Ascending aorta (tissue), 2 donors: Measurements from ENCODE around the gene LZTS2. TPM values are rescaled to one million over a fixed set of nuclear protein-coding genes. Genes with fewer than 3 reads are reported as not detected.

Experiments used
- DNase-seq, 2 donors: peaks; one replicate each; pipeline ENCODE4 v3.0.0-alpha.2; 2019; ENCODE audit warnings: low spot score in 2 of 2
- H3K27ac ChIP-seq, 2 donors: fragments of 200-600 bp; sonication (generic); one replicate each; pipeline ENCODE4 v1.5.1; 2016 to 2017; ENCODE audit warnings: mild to moderate bottlenecking in 1 of 2
- H3K27me3 ChIP-seq: fragments of 200-600 bp; sonication (generic); one replicate; pipeline ENCODE4 v1.5.1; 2017
- H3K36me3 ChIP-seq, 2 donors: fragments of 200-600 bp; sonication (generic); one replicate each; pipeline ENCODE4 v1.5.1; 2016
- H3K4me1 ChIP-seq, 2 donors: fragments of 200-600 bp; sonication (generic); one replicate each; pipeline ENCODE4 v1.5.1; 2016 to 2017; ENCODE audit warnings: mild to moderate bottlenecking in 1 of 2
- H3K4me3 ChIP-seq, 2 donors: fragments of 200-600 bp; sonication (generic); one replicate each; pipeline ENCODE4 v1.5.1; 2016 to 2017; ENCODE audit warnings: mild to moderate bottlenecking in 1 of 2
- H3K9me3 ChIP-seq, 2 donors: fragments of 200-600 bp; sonication (generic); one replicate each; pipeline ENCODE4 v1.5.1; 2016
- CTCF ChIP-seq, 3 experiments: fragments of 200-600 bp in 2 of 3; fragments of 450-650 bp in 1 of 3; sonication (generic) in 2 of 3; IDR thresholded peaks; one replicate each; pipeline ENCODE4 v1.5.1; 2016 to 2019; ENCODE audit warnings: antibody characterized with exemption in 3 of 3, mild to moderate bottlenecking in 1 of 3, moderate library complexity in 1 of 3
- intact Hi-C: fragments of 100-400 bp; cut with DNase I; formaldehyde crosslinking; loops from one replicate; pipeline ENCODE4 v1.15.1; 2023
- total RNA-seq: library from RNA; depleted of rRNA; stranded (reverse); fragments of >200 nt; gene quantifications from one replicate; pipeline ENCODE4 v1.1.0, GENCODE V29; 2016

LZTS2 gene
- total RNA-seq, 1 donor from 2014 or later = 169 TPM

DNA sequence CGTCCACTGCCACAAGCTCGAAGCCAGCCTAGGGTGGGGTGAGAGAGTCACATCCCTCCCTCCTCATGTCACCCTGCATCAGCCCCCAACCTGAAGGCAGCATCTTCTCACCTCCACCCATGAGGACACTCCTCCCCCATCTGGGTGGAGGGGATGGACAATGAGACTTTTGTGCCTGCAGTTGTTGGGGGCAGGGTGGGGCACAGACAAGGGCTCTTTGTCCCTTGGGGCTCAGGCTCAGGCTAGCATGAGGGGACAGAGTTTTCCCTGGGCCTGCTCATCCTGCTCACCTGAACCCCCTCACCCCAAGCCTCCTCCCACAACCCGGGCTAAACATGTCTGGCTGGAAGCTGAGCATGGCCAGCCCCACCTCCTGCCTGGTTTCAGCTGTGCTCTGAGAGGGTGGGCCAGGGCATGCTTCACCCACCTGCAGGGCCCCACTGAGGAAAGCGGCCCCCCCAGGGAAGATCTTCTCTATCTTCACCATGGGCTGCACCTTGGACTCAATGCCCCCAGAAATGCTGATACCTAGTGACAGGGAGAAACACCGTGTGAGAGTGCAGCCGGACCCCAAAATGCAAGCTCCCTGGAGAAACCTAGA is 9.3 kb downstream of the LZTS2 start:
- H3K4me1 ChIP-seq = peaks cover 9 to 12% of the 10 kb centered on the region in 2 donors
- intact Hi-C loops = loop anchor here (10.0 kb wide), 1 partner anchor 1636 kb away; the partner anchor contains the start of gene TRIM8
- H3K27me3 ChIP-seq = no peaks in the 10 kb centered on the region

DNA sequence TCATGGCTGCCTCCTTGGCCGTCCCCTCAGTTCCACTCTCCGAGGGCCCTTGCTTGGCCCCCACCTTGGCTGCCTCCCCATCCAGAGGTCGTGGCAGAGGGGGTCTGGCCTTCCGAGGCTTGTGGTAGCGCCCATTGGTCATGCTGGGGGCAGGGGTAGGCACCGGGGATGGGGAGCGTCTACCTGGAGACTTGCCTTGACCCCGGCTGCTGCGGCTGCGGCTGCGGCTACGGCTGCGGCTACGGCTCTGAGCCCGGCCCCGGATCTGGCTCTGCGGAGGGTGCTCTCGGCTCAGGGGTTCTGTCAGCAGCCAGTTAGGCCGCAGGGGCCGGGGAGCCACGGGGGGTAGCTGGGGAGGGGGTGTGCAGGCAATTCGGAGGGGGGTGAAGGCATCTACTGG is 10.7 kb downstream of the LZTS2 start:
- Histone ChIP-seq H3K9me3 (no peaks in the 10 kb centered on the region), H3K4me1 (peaks cover 9 to 10% of the 10 kb centered on the region in 2 donors), H3K27ac (no peak overlapping the region), H3K36me3 (peaks cover 22 to 23% of the 10 kb centered on the region in 2 donors), H3K27me3 (no peaks in the 10 kb centered on the region), H3K4me3 (no peak overlapping the region)
- intact Hi-C loops = no loop called here
- TF ChIP-seq CTCF (IDR thresholded peaks at IDR 0.05) = no peak
- DNase-seq = no peak

More for the DNA sequence above, 9.3 kb downstream of the LZTS2 start:
- Histone ChIP-seq H3K36me3 (peaks cover 35 to 36% of the 10 kb centered on the region in 2 donors), H3K27ac (peak overlapping the region; percentile 41 to 45), H3K4me3 (no peak overlapping the region), H3K9me3 (no peaks in the 10 kb centered on the region)
- TF ChIP-seq CTCF (IDR thresholded peaks at IDR 0.05) = no peak
- DNase-seq = peak in 1 of 2 donors; percentile 54

GRCh38 chr10:101011517-101012423 is 12.2 kb downstream of the LZTS2 start:
- H3K27me3 ChIP-seq = no peaks in the 10 kb centered on the region
- peaks cover 7 to 9% of the 10 kb centered on the region in 2 donors for H3K36me3 ChIP-seq
- H3K9me3 ChIP-seq = no peaks in the 10 kb centered on the region
- peaks cover 9 to 10% of the 10 kb centered on the region in 2 donors for H3K4me1 ChIP-seq
- DNase-seq = no peak
- no peak overlapping the region for H3K4me3 ChIP-seq
- peak in 1 of 3 experiments; percentile 16 for TF ChIP-seq CTCF (IDR thresholded peaks at IDR 0.05)
- intact Hi-C loops = loop anchor here (1.0 kb wide), 1 partner anchor 10 kb away; no protein-coding TSS in a partner anchor
- H3K27ac ChIP-seq = no peak overlapping the region

- no peaks in the 10 kb centered on the region for H3K36me3 ChIP-seq
- DNase-seq = peak; percentile 73 to 96
- no peaks in the 10 kb centered on the region for H3K9me3 ChIP-seq
- peak overlapping the region; percentile 22 to 55 for H3K27ac ChIP-seq
- peak; percentile 77 to 83 (median 78) for TF ChIP-seq CTCF (IDR thresholded peaks at IDR 0.05)
- H3K4me1 ChIP-seq = peaks cover 9 to 10% of the 10 kb centered on the region in 2 donors
- intact Hi-C loops = loop anchor here (1.0 kb wide), 4 partner anchors 11 to 43 kb away; partner anchors contain the start of gene SEMA4G
- no peaks in the 10 kb centered on the region for H3K27me3 ChIP-seq
- H3K4me3 ChIP-seq = no peak overlapping the region
These were observed 13.1 kb downstream of the LZTS2 start for GRCh38 chr10:101012525-101013364.

GRCh38 chr10:101013365-101013825 is 13.8 kb downstream of the LZTS2 start:
- Histone ChIP-seq H3K27ac (peak overlapping the region; percentile 22 to 55), H3K4me3 (no peak overlapping the region), H3K4me1 (peaks cover 9 to 10% of the 10 kb centered on the region in 2 donors), H3K36me3 (no peaks in the 10 kb centered on the region), H3K9me3 (no peaks in the 10 kb centered on the region), H3K27me3 (no peaks in the 10 kb centered on the region)
- DNase-seq = no peak
- no peak for TF ChIP-seq CTCF (IDR thresholded peaks at IDR 0.05)
- intact Hi-C loops = loop anchor here (1.0 kb wide), 3 partner anchors 15 to 44 kb away; partner anchors contain the start of gene SEMA4G
